HepG2 (cell line): ENCODE results near the gene TRAPPC1. TPM values are rescaled to one million over a fixed set of nuclear protein-coding genes. Genes with fewer than 3 reads are reported as not detected.

ENCODE experiments used
- CBFB ChIP-seq: sonication (generic); formaldehyde crosslinking; IDR thresholded peaks from 2 replicates; pipeline ENCODE4 v1.4.0; 2020; ENCODE audit warnings: missing genetic modification reagents
- DR1 ChIP-seq: sonication (generic); formaldehyde crosslinking; IDR thresholded peaks from 2 replicates; pipeline ENCODE4 v1.8.0; 2021; ENCODE audit warnings: mild to moderate bottlenecking, missing genetic modification reagents, inconsistent platforms
- HNF4G ChIP-seq, 2 experiments: sonication (generic) in 1 of 2; formaldehyde crosslinking in 1 of 2; IDR thresholded peaks; 2 replicates each; pipeline versions ENCODE4 v1.4.0 to v1.6.1; 2011 to 2020; ENCODE audit warnings: borderline replicate concordance in 2 of 2, low read depth in 2 of 2, mild to moderate bottlenecking in 2 of 2, low read length in 1 of 2, missing genetic modification reagents in 1 of 2, moderate library complexity in 1 of 2
- IRX3 ChIP-seq: sonication (generic); formaldehyde crosslinking; IDR thresholded peaks from 2 replicates; pipeline ENCODE4 v1.8.1; 2023; ENCODE audit warnings: mild to moderate bottlenecking, low read depth, missing genetic modification reagents, borderline replicate concordance
- JDP2 ChIP-seq: sonication (generic); formaldehyde crosslinking; IDR thresholded peaks from 2 replicates; pipeline ENCODE4 v1.8.1; 2022; ENCODE audit warnings: missing genetic modification reagents, borderline replicate concordance
- KDM1A ChIP-seq: IDR thresholded peaks from 2 replicates; pipeline ENCODE4 v1.6.1; 2016; ENCODE audit warnings: missing compliant biosample characterization
- KDM2A ChIP-seq: sonication (generic); formaldehyde crosslinking; IDR thresholded peaks from 2 replicates; pipeline ENCODE4 v1.4.0; 2020; ENCODE audit warnings: low read depth, missing genetic modification reagents, borderline replicate concordance
- MAF1 ChIP-seq: sonication (generic); formaldehyde crosslinking; IDR thresholded peaks from 2 replicates; pipeline ENCODE4 v1.5.0; 2020; ENCODE audit warnings: missing genetic modification reagents, borderline replicate concordance
- NR2F6 ChIP-seq, 2 experiments: IDR thresholded peaks; 2 replicates each; pipeline ENCODE4 v1.6.1; 2016; ENCODE audit warnings: antibody characterized with exemption in 1 of 2, mild to moderate bottlenecking in 1 of 2
- RFX5 ChIP-seq: IDR thresholded peaks from 2 replicates; pipeline ENCODE4 v1.6.1; 2011; ENCODE audit warnings: low read depth, low read length, improper control_type of control experiment
- SRSF1 ChIP-seq: fragments of 200-400 bp; formaldehyde crosslinking; optimal IDR thresholded peaks from 2 replicates; pipeline ENCODE3; 2017; ENCODE audit warnings: mild to moderate bottlenecking, low read depth, low read length, moderate library complexity
- YY1 ChIP-seq: IDR thresholded peaks from 2 replicates; pipeline ENCODE4 v1.6.1; 2011; ENCODE audit warnings: low read length, low read depth, moderate library complexity, mild to moderate bottlenecking; ENCODE audit not compliant: insufficient read depth, insufficient replicate concordance
- ZBTB20 ChIP-seq: sonication (generic); formaldehyde crosslinking; IDR thresholded peaks from 2 replicates; pipeline ENCODE4 v1.8.1; 2023; ENCODE audit warnings: missing genetic modification reagents, low read depth, mild to moderate bottlenecking, borderline replicate concordance
- ZFP62 ChIP-seq: sonication (generic); formaldehyde crosslinking; IDR thresholded peaks from 2 replicates; pipeline ENCODE4 v1.4.0; 2020; ENCODE audit warnings: missing genetic modification reagents
- ZNF230 ChIP-seq: sonication (generic); formaldehyde crosslinking; IDR thresholded peaks from 2 replicates; pipeline ENCODE4 v1.4.0; 2020; ENCODE audit warnings: mild to moderate bottlenecking, missing genetic modification reagents
- ZNF296 ChIP-seq: sonication (generic); formaldehyde crosslinking; conservative IDR thresholded peaks from 2 replicates; pipeline ENCODE4 v1.5.0; 2020; ENCODE audit warnings: mild to moderate bottlenecking, missing genetic modification reagents
- ZNF317 ChIP-seq: sonication (generic); formaldehyde crosslinking; IDR thresholded peaks from 2 replicates; pipeline ENCODE4 v1.5.0; 2020; ENCODE audit warnings: mild to moderate bottlenecking, missing genetic modification reagents
- ZNF446 ChIP-seq: sonication (generic); formaldehyde crosslinking; IDR thresholded peaks from 2 replicates; pipeline ENCODE4 v1.5.0; 2020; ENCODE audit warnings: mild to moderate bottlenecking, missing genetic modification reagents
- ZSCAN12 ChIP-seq: sonication (generic); formaldehyde crosslinking; IDR thresholded peaks from 2 replicates; pipeline ENCODE4 v1.9.0; 2021; ENCODE audit warnings: mild to moderate bottlenecking, missing genetic modification reagents
- ZSCAN22 ChIP-seq: sonication (generic); formaldehyde crosslinking; IDR thresholded peaks from 2 replicates; pipeline ENCODE4 v1.4.0; 2020; ENCODE audit warnings: mild to moderate bottlenecking, missing genetic modification reagents
- polyA plus RNA-seq, 8 experiments: library from polyadenylated mRNA; depleted of rRNA in 3 of 8; stranded (reverse) in 7 of 8; unstranded in 1 of 8; fragments of >200 nt; fragmentation: Illumina TruSeq in 4 of 8; extraction: Trizol in 4 of 8; gene quantifications; 2 replicates each; pipeline versions ENCODE4 v1.2.1 to v1.2.3, GENCODE V29; 2011 to 2016; ENCODE audit warnings: low read depth in 4 of 8, missing spikeins in 1 of 8, mixed read lengths in 1 of 8; ENCODE audit not compliant: insufficient read depth in 1 of 8
- total RNA-seq, 5 experiments: library from RNA; depleted of rRNA; stranded (reverse); fragments of >200 nt; fragmentation: Illumina TruSeq; extraction: Trizol; gene quantifications; 2 replicates each; pipeline ENCODE4 v1.2.3, GENCODE V29; 2016; ENCODE audit warnings: low read depth in 1 of 5
- TF ChIP-seq, protein P1 (sequence below): sonication (generic); formaldehyde crosslinking; IDR thresholded peaks from 2 replicates; pipeline ENCODE4 v1.9.0; 2021; ENCODE audit warnings: missing genetic modification reagents, mild to moderate bottlenecking, borderline replicate concordance
- TF ChIP-seq, protein P2 (sequence below): sonication (generic); formaldehyde crosslinking; IDR thresholded peaks from 2 replicates; pipeline ENCODE4 v1.4.0; 2020; ENCODE audit warnings: missing genetic modification reagents
- TF ChIP-seq, protein P3 (sequence below): IDR thresholded peaks from 2 replicates; pipeline ENCODE4 v1.6.1; 2016; ENCODE audit warnings: low read depth, control low read depth
- TF ChIP-seq, protein P4 (sequence below): sonication (generic); formaldehyde crosslinking; IDR thresholded peaks from 2 replicates; pipeline ENCODE4 v1.8.1; 2022; ENCODE audit warnings: low read depth, mild to moderate bottlenecking, missing genetic modification reagents

Gene TRAPPC1
- total and polyA plus RNA-seq, 2 of the 13 experiments (the other 11 are each of a cell fraction or from before 2014, with no cell fraction given), result 28.1 to 44.9 TPM

DNA sequence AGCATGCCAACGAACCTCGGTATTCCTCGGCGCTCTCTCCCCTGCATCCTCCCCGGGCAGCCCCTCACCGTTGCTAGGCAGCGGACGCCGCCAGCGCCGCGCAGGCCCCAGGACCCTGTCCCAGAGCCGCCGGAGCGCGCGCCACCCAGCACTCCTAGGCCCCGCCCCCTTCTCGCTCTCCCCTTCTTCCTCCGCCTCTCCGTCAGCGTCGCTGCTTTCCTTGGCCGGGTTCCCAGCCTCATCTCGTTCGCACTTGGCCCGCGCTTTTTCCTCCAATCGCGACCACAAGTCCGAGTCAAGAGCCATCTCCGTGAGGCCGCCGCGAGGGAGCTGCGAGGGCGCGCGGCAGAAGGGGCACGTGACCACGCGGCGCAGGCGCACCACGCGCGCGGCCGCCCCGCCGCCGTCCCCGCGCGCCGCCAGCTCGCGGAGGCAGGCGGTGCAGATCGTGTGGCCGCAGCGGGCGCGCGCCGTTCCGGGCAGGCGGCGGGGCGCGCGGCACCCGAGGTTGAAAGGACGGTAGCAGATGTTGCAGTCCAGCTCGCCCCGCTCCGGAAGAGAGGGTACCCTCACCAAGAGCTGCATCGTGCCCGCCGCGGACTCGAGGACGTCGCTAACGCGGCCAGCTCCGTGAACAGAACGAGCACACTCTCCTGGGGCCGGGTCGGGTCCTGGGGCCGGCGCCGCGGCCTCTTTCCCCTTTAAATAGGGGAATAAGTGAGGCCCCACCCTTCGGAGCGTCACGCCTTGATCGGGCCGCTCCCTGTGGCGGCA lies 15.9 kb downstream of the TRAPPC1 start, which contains the start of gene RNF227 (continued):
- TF ChIP-seq ZSCAN22, result no peak
- TF ChIP-seq ZNF317 (CRISPR knock-in tag), result no peak
- TF ChIP-seq SRSF1, result no peak
- TF ChIP-seq, protein P1, sequence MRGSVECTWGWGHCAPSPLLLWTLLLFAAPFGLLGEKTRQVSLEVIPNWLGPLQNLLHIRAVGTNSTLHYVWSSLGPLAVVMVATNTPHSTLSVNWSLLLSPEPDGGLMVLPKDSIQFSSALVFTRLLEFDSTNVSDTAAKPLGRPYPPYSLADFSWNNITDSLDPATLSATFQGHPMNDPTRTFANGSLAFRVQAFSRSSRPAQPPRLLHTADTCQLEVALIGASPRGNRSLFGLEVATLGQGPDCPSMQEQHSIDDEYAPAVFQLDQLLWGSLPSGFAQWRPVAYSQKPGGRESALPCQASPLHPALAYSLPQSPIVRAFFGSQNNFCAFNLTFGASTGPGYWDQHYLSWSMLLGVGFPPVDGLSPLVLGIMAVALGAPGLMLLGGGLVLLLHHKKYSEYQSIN (CRISPR knock-in tag), result no peak
- no peak for TF ChIP-seq KDM1A
- TF ChIP-seq, protein P2, sequence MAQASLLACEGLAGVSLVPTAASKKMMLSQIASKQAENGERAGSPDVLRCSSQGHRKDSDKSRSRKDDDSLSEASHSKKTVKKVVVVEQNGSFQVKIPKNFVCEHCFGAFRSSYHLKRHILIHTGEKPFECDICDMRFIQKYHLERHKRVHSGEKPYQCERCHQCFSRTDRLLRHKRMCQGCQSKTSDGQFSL (CRISPR knock-in tag), result no peak; the same call in 1 of the 2 replicates
- peak; percentile 85 for TF ChIP-seq CBFB (CRISPR knock-in tag)
- peak; percentile 20; the same call in 1 of the 2 replicates for TF ChIP-seq ZSCAN12 (CRISPR knock-in tag)
- TF ChIP-seq RFX5, result no peak
- TF ChIP-seq ZNF230, result peak; percentile 88
- peak; percentile 68; the same call in 1 of the 2 replicates for TF ChIP-seq ZNF296
- TF ChIP-seq ZNF446 (CRISPR knock-in tag), result no peak; the same call in 1 of the 2 replicates
- no peak for TF ChIP-seq ZBTB20 (CRISPR knock-in tag)
- TF ChIP-seq, protein P3, sequence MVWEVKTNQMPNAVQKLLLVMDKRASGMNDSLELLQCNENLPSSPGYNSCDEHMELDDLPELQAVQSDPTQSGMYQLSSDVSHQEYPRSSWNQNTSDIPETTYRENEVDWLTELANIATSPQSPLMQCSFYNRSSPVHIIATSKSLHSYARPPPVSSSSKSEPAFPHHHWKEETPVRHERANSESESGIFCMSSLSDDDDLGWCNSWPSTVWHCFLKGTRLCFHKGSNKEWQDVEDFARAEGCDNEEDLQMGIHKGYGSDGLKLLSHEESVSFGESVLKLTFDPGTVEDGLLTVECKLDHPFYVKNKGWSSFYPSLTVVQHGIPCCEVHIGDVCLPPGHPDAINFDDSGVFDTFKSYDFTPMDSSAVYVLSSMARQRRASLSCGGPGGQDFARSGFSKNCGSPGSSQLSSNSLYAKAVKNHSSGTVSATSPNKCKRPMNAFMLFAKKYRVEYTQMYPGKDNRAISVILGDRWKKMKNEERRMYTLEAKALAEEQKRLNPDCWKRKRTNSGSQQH (CRISPR knock-in tag), result no peak; the same call in 1 of the 2 replicates
- 0 out of 2 replicates have a peak, but pooled peaks have one; percentile 60 for TF ChIP-seq MAF1 (CRISPR knock-in tag)
- no peak; the same call in 1 of the 2 replicates for TF ChIP-seq JDP2 (CRISPR knock-in tag)
- TF ChIP-seq IRX3, result peak; percentile 98
- TF ChIP-seq, protein P4, sequence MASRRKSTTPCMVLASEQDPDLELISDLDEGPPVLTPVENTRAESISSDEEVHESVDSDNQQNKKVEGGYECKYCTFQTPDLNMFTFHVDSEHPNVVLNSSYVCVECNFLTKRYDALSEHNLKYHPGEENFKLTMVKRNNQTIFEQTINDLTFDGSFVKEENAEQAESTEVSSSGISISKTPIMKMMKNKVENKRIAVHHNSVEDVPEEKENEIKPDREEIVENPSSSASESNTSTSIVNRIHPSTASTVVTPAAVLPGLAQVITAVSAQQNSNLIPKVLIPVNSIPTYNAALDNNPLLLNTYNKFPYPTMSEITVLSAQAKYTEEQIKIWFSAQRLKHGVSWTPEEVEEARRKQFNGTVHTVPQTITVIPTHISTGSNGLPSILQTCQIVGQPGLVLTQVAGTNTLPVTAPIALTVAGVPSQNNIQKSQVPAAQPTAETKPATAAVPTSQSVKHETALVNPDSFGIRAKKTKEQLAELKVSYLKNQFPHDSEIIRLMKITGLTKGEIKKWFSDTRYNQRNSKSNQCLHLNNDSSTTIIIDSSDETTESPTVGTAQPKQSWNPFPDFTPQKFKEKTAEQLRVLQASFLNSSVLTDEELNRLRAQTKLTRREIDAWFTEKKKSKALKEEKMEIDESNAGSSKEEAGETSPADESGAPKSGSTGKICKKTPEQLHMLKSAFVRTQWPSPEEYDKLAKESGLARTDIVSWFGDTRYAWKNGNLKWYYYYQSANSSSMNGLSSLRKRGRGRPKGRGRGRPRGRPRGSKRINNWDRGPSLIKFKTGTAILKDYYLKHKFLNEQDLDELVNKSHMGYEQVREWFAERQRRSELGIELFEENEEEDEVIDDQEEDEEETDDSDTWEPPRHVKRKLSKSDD (CRISPR knock-in tag), result 0 out of 2 replicates have a peak, but pooled peaks have one; percentile 59
- peak; percentile 78; the same call in 1 of the 2 replicates for TF ChIP-seq DR1 (CRISPR knock-in tag)
- no peak for TF ChIP-seq NR2F6 (IDR thresholded peaks at IDR 0.05)
- no peak for TF ChIP-seq NR2F6 (CRISPR knock-in tag; IDR thresholded peaks at IDR 0.05)
- TF ChIP-seq KDM2A (CRISPR knock-in tag), result peak; percentile 72
- TF ChIP-seq YY1, result no peak
- no peak for TF ChIP-seq HNF4G (IDR thresholded peaks at IDR 0.05; ENCODE audit: borderline replicate concordance, low read depth, low read length)
- TF ChIP-seq HNF4G (CRISPR knock-in tag; IDR thresholded peaks at IDR 0.05; ENCODE audit: borderline replicate concordance, low read depth), result no peak
- TF ChIP-seq ZFP62 (CRISPR knock-in tag), result no peak
